ENCODE results near the gene ACTA2. TPM values are rescaled to one million over a fixed set of nuclear protein-coding genes. Genes with fewer than 3 reads are reported as not detected.

Gene ACTA2
- total RNA-seq, 1 donor from 2014 or later, result 126 TPM

GRCh38 chr10:88981435-88981834, 28.9 kb upstream of the ACTA2 start:
- H3K36me3 Mint-ChIP-seq, result no peaks in the 10 kb centered on the region
- H3K4me3 Mint-ChIP-seq, result no peak overlapping the region
- H3K4me1 Mint-ChIP-seq, result peaks cover 36% of the 10 kb centered on the region
- no peak for DNase-seq (ENCODE audit: low spot score in 2 of 2, unreplicated experiment in 2 of 2)
- H3K9me3 Mint-ChIP-seq, result peaks cover 2% of the 10 kb centered on the region
- no peak for TF ChIP-seq CTCF (IDR thresholded peaks at IDR 0.05; ENCODE audit: unreplicated experiment)
- no peak overlapping the region for H3K27ac Mint-ChIP-seq
- no peaks in the 10 kb centered on the region for H3K27me3 Mint-ChIP-seq (ENCODE audit: low read depth)

- Mint-ChIP-seq H3K9me3 (peaks cover 2% of the 10 kb centered on the region), H3K4me3 (no peak overlapping the region), H3K4me1 (peaks cover 36% of the 10 kb centered on the region), H3K27ac (no peak overlapping the region), H3K27me3 (ENCODE audit: low read depth) (no peaks in the 10 kb centered on the region), H3K36me3 (no peaks in the 10 kb centered on the region)
- no peak for DNase-seq (ENCODE audit: low spot score in 2 of 2, unreplicated experiment in 2 of 2)
- no peak for TF ChIP-seq CTCF (IDR thresholded peaks at IDR 0.05; ENCODE audit: unreplicated experiment)
These were observed 28.2 kb upstream of the ACTA2 start for GRCh38 chr10:88980800-88981199.

- TF ChIP-seq CTCF (IDR thresholded peaks at IDR 0.05; ENCODE audit: unreplicated experiment), result no peak
- no peak overlapping the region for H3K4me3 Mint-ChIP-seq
- H3K27me3 Mint-ChIP-seq (ENCODE audit: low read depth), result no peaks in the 10 kb centered on the region
- H3K4me1 Mint-ChIP-seq, result peaks cover 36% of the 10 kb centered on the region
- H3K36me3 Mint-ChIP-seq, result no peaks in the 10 kb centered on the region
- peaks cover 2% of the 10 kb centered on the region for H3K9me3 Mint-ChIP-seq
- DNase-seq (ENCODE audit: low spot score in 2 of 2, unreplicated experiment in 2 of 2), result no peak
- peak overlapping the region; percentile 23 for H3K27ac Mint-ChIP-seq
These were observed 27.7 kb upstream of the ACTA2 start for GRCh38 chr10:88980247-88980646.

GRCh38 chr10:88979603-88980002, 27.0 kb upstream of the ACTA2 start:
- DNase-seq (ENCODE audit: low spot score in 2 of 2, unreplicated experiment in 2 of 2), result no peak
- no peak overlapping the region for H3K27ac Mint-ChIP-seq
- H3K9me3 Mint-ChIP-seq, result peaks cover 2% of the 10 kb centered on the region
- no peaks in the 10 kb centered on the region for H3K36me3 Mint-ChIP-seq
- H3K4me3 Mint-ChIP-seq, result no peak overlapping the region
- no peak for TF ChIP-seq CTCF (IDR thresholded peaks at IDR 0.05; ENCODE audit: unreplicated experiment)
- H3K4me1 Mint-ChIP-seq, result peaks cover 38% of the 10 kb centered on the region
- H3K27me3 Mint-ChIP-seq (ENCODE audit: low read depth), result no peaks in the 10 kb centered on the region

GRCh38 chr10:88979153-88979562, 26.6 kb upstream of the ACTA2 start:
- no peak for DNase-seq (ENCODE audit: low spot score in 2 of 2, unreplicated experiment in 2 of 2)
- Mint-ChIP-seq H3K27me3 (ENCODE audit: low read depth) (no peaks in the 10 kb centered on the region), H3K4me1 (peaks cover 37% of the 10 kb centered on the region), H3K4me3 (no peak overlapping the region), H3K9me3 (peaks cover 2% of the 10 kb centered on the region), H3K27ac (peak overlapping the region; percentile 62), H3K36me3 (no peaks in the 10 kb centered on the region)
- no peak for TF ChIP-seq CTCF (IDR thresholded peaks at IDR 0.05; ENCODE audit: unreplicated experiment)

GRCh38 chr10:88978463-88978862, 25.9 kb upstream of the ACTA2 start:
- Mint-ChIP-seq H3K36me3 (no peaks in the 10 kb centered on the region), H3K9me3 (peaks cover 2% of the 10 kb centered on the region), H3K27me3 (ENCODE audit: low read depth) (no peaks in the 10 kb centered on the region), H3K4me3 (no peak overlapping the region), H3K27ac (no peak overlapping the region), H3K4me1 (peaks cover 31% of the 10 kb centered on the region)
- DNase-seq (ENCODE audit: low spot score in 2 of 2, unreplicated experiment in 2 of 2), result no peak
- no peak for TF ChIP-seq CTCF (IDR thresholded peaks at IDR 0.05; ENCODE audit: unreplicated experiment)

All from mesothelial cell of epicardium (in vitro differentiated cells).